ENCODE results near the gene EDA.
"Not testable (repeated sequence)": the region's sequence is repeated elsewhere in the genome, so short reads cannot be mapped to it uniquely, and the experiment has no call there.

EDA gene

GRCh38 chrX:69748055-69748454 lies 132.1 kb downstream of the EDA start:
- DNase-seq = no peak

- DNase-seq = no peak
Measured at GRCh38 chrX:69759921-69760625, 144.2 kb downstream of the EDA start.

- no peak for DNase-seq
Measured at GRCh38 chrX:69761633-69762032, 145.7 kb downstream of the EDA start.

- DNase-seq = no peak
Measured at GRCh38 chrX:69762340-69762739, 146.4 kb downstream of the EDA start.

GRCh38 chrX:69793260-69793935 lies 177.5 kb downstream of the EDA start:
- no peak for DNase-seq

- DNase-seq = no peak
Measured at GRCh38 chrX:69795702-69796101, 179.8 kb downstream of the EDA start.

- peak; percentile 4 to 26 for DNase-seq
Measured at GRCh38 chrX:69807400-69807799, 191.5 kb downstream of the EDA start.

- DNase-seq = no peak
Measured at GRCh38 chrX:69808375-69808774, 192.5 kb downstream of the EDA start.

- no peak for DNase-seq
Measured at GRCh38 chrX:69813677-69814076, 197.8 kb downstream of the EDA start.

- DNase-seq = no peak
Measured at GRCh38 chrX:69815063-69815462, 199.2 kb downstream of the EDA start.

GRCh38 chrX:69815519-69815918 lies 199.6 kb downstream of the EDA start:
- DNase-seq = no peak

GRCh38 chrX:69844636-69845035 lies 228.7 kb downstream of the EDA start:
- no peak for DNase-seq

GRCh38 chrX:69859999-69860398 lies 244.1 kb downstream of the EDA start:
- not testable (repeated sequence) for DNase-seq

GRCh38 chrX:69876221-69876620 lies 260.3 kb downstream of the EDA start:
- DNase-seq = no peak

- no peak for DNase-seq
Measured at GRCh38 chrX:69884210-69884609, 268.3 kb downstream of the EDA start.

GRCh38 chrX:69896046-69896445 lies 280.1 kb downstream of the EDA start:
- no peak for DNase-seq

- no peak for DNase-seq
Measured at GRCh38 chrX:69900491-69900890, 284.6 kb downstream of the EDA start.

- DNase-seq = no peak
Measured at GRCh38 chrX:69906447-69906846, 290.5 kb downstream of the EDA start.

- no peak for DNase-seq
Measured at GRCh38 chrX:69914781-69915180, 298.9 kb downstream of the EDA start.

GRCh38 chrX:69919749-69920148 lies 303.8 kb downstream of the EDA start:
- no peak for DNase-seq

GRCh38 chrX:69932323-69932722 lies 316.4 kb downstream of the EDA start:
- DNase-seq = no peak

GRCh38 chrX:69948276-69948797 lies 332.4 kb downstream of the EDA start:
- DNase-seq = no peak

- no peak for DNase-seq
Measured at GRCh38 chrX:69951753-69952152, 335.8 kb downstream of the EDA start.

- DNase-seq = no peak
Measured at GRCh38 chrX:69959712-69960111, 343.8 kb downstream of the EDA start.

All from Kasumi-1 (cell line).